ENCODE results near the gene ANKRD33. TPM values are rescaled to one million over a fixed set of nuclear protein-coding genes. Genes with fewer than 3 reads are reported as not detected.

The ANKRD33 gene
- total and polyA plus RNA-seq, 2 of the 8 experiments (the other 6 are each of a cell fraction or from before 2014, with no cell fraction given): 0.41 to 0.53 TPM

DNA sequence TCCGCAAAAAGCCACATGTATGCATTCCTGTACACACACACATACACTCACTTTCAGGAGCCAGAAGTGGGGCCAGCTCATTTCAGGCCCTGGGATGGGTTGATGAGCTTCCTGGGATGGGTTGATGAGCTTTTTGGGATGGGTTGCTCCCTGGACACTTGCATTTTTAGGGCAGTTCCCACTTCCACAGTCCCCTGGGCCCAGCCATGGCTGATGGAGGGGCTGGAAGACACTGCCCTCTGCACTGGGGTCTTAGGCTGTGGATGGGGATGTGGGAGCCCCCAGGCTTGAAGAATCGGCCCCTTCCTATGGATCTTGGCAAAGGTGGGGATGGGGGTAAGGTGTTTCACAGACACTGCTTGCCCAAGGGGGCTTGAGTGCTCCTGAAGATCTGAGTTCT is 32.1 kb downstream of the ANKRD33 start (continued):
- TF ChIP-seq ATF2 (IDR thresholded peaks at IDR 0.05; ENCODE audit: low read length): no peak

All from H1 (cell line).